Effector memory CD4-positive, alpha-beta T cell (primary cell): ENCODE results near the gene RUSF1.
"Not testable (repeated sequence)": the region's sequence is repeated elsewhere in the genome, so short reads cannot be mapped to it uniquely, and the experiment has no call there.

Experiments
- DNase-seq, 3 donors: peaks; one replicate each; pipeline ENCODE4 v3.0.0-alpha.2; 2020
- H3K27ac ChIP-seq: 2 replicates; pipeline ENCODE4 v1.7.0; 2013; ENCODE audit warnings: mild to moderate bottlenecking, low read length, moderate library complexity; ENCODE audit not compliant: insufficient read depth, poor library complexity, severe bottlenecking
- H3K27me3 ChIP-seq: replicated peaks from 2 replicates; pipeline ENCODE4 v1.7.0; 2013; ENCODE audit warnings: mild to moderate bottlenecking, low read length; ENCODE audit not compliant: insufficient read depth, control insufficient read depth, poor library complexity, severe bottlenecking
- H3K36me3 ChIP-seq: 2 replicates; pipeline ENCODE4 v1.7.0; 2013; ENCODE audit warnings: mild to moderate bottlenecking, low read length, moderate library complexity; ENCODE audit not compliant: control insufficient read depth, insufficient read depth
- H3K4me1 ChIP-seq: 2 replicates; pipeline ENCODE4 v1.7.0; 2013; ENCODE audit warnings: low read length, mild to moderate bottlenecking; ENCODE audit not compliant: control insufficient read depth, insufficient read depth, poor library complexity, severe bottlenecking
- H3K4me3 ChIP-seq: 2 replicates; pipeline ENCODE4 v1.7.0; 2013; ENCODE audit warnings: low read length, low read depth, mild to moderate bottlenecking; ENCODE audit not compliant: insufficient read depth, poor library complexity, severe bottlenecking
- H3K9me3 ChIP-seq: 2 replicates; pipeline ENCODE4 v1.7.0; 2013; ENCODE audit warnings: mild to moderate bottlenecking, low read length, moderate library complexity; ENCODE audit not compliant: control insufficient read depth

RUSF1 gene

GRCh38 chr16:31455601-31456314 is 52.4 kb downstream of the RUSF1 start:
- Histone ChIP-seq H3K27me3 (no peaks in the 10 kb centered on the region), H3K4me1 (peaks cover 25% of the 10 kb centered on the region), H3K9me3 (no peaks in the 10 kb centered on the region), H3K36me3 (no peaks in the 10 kb centered on the region), H3K27ac (no peak overlapping the region), H3K4me3 (no peak overlapping the region)
- no peak for DNase-seq

- no peak overlapping the region for H3K27ac ChIP-seq
- no peak for DNase-seq
- no peaks in the 10 kb centered on the region for H3K9me3 ChIP-seq
- peaks cover 11% of the 10 kb centered on the region for H3K4me1 ChIP-seq
- no peak overlapping the region for H3K4me3 ChIP-seq
- H3K27me3 ChIP-seq, result no peaks in the 10 kb centered on the region
- no peaks in the 10 kb centered on the region for H3K36me3 ChIP-seq
These were observed 54.7 kb downstream of the RUSF1 start for GRCh38 chr16:31453255-31454204.

- Histone ChIP-seq H3K4me3 (no peak overlapping the region), H3K36me3 (no peaks in the 10 kb centered on the region), H3K9me3 (no peaks in the 10 kb centered on the region), H3K27ac (no peak overlapping the region), H3K4me1 (peaks cover 3% of the 10 kb centered on the region), H3K27me3 (no peaks in the 10 kb centered on the region)
- DNase-seq, result no peak
These were observed 55.5 kb downstream of the RUSF1 start for GRCh38 chr16:31452631-31453106.

GRCh38 chr16:31451681-31452351 is 56.4 kb downstream of the RUSF1 start:
- H3K27ac ChIP-seq, result no peak overlapping the region
- DNase-seq, result no peak

GRCh38 chr16:31451201-31451600 is 57.0 kb downstream of the RUSF1 start:
- Histone ChIP-seq H3K27me3 (no peaks in the 10 kb centered on the region), H3K4me3 (no peak overlapping the region)

More at GRCh38 chr16:31451681-31452351, 56.4 kb downstream of the RUSF1 start:
- Histone ChIP-seq H3K27me3 (no peaks in the 10 kb centered on the region), H3K9me3 (no peaks in the 10 kb centered on the region), H3K4me3 (no peak overlapping the region), H3K4me1 (peaks cover 3% of the 10 kb centered on the region), H3K36me3 (no peaks in the 10 kb centered on the region)

GRCh38 chr16:31445931-31446330 is 62.3 kb downstream of the RUSF1 start:
- DNase-seq, H3K27me3 ChIP-seq, H3K27ac ChIP-seq, H3K4me3 ChIP-seq, H3K9me3 ChIP-seq, H3K4me1 ChIP-seq, H3K36me3 ChIP-seq: not testable (repeated sequence)

More at GRCh38 chr16:31451201-31451600, 57.0 kb downstream of the RUSF1 start:
- H3K27ac ChIP-seq, result no peak overlapping the region
- DNase-seq, result no peak
- H3K4me1 ChIP-seq, result peaks cover 3% of the 10 kb centered on the region
- H3K9me3 ChIP-seq, result no peaks in the 10 kb centered on the region
- no peaks in the 10 kb centered on the region for H3K36me3 ChIP-seq

- H3K9me3 ChIP-seq, result no peaks in the 10 kb centered on the region
- H3K4me3 ChIP-seq, result no peak overlapping the region
- H3K27ac ChIP-seq, result no peak overlapping the region
- no peaks in the 10 kb centered on the region for H3K36me3 ChIP-seq
- H3K4me1 ChIP-seq, result no peaks in the 10 kb centered on the region
- H3K27me3 ChIP-seq, result no peaks in the 10 kb centered on the region
- no peak for DNase-seq
These were observed 66.2 kb downstream of the RUSF1 start for GRCh38 chr16:31441956-31442355.

GRCh38 chr16:31440516-31441184 is 67.5 kb downstream of the RUSF1 start:
- DNase-seq, result no peak
- no peaks in the 10 kb centered on the region for H3K27me3 ChIP-seq
- H3K9me3 ChIP-seq, result no peaks in the 10 kb centered on the region
- no peaks in the 10 kb centered on the region for H3K36me3 ChIP-seq
- no peak overlapping the region for H3K4me3 ChIP-seq
- H3K4me1 ChIP-seq, result no peaks in the 10 kb centered on the region
- H3K27ac ChIP-seq, result no peak overlapping the region

GRCh38 chr16:31439519-31439918 is 68.7 kb downstream of the RUSF1 start:
- Histone ChIP-seq H3K9me3 (no peaks in the 10 kb centered on the region), H3K27me3 (no peaks in the 10 kb centered on the region), H3K27ac (no peak overlapping the region), H3K4me1 (no peaks in the 10 kb centered on the region), H3K4me3 (no peak overlapping the region), H3K36me3 (no peaks in the 10 kb centered on the region)
- DNase-seq, result no peak
